HG02759 (cell line): ENCODE results near the gene CFLAR.
A peak's percentile ranks its signal among the peaks of the same experiment; 100 is the strongest.
"Not testable (repeated sequence)": the region's sequence is repeated elsewhere in the genome, so short reads cannot be mapped to it uniquely, and the experiment has no call there.

Source experiments
- ATAC-seq: cut with Tn5 transposase; IDR thresholded peaks from one replicate; pipeline ENCODE4 v1.9.1; 2021; ENCODE audit warnings: mild to moderate bottlenecking, moderate library complexity; ENCODE audit not compliant: unreplicated experiment

The CFLAR gene

DNA sequence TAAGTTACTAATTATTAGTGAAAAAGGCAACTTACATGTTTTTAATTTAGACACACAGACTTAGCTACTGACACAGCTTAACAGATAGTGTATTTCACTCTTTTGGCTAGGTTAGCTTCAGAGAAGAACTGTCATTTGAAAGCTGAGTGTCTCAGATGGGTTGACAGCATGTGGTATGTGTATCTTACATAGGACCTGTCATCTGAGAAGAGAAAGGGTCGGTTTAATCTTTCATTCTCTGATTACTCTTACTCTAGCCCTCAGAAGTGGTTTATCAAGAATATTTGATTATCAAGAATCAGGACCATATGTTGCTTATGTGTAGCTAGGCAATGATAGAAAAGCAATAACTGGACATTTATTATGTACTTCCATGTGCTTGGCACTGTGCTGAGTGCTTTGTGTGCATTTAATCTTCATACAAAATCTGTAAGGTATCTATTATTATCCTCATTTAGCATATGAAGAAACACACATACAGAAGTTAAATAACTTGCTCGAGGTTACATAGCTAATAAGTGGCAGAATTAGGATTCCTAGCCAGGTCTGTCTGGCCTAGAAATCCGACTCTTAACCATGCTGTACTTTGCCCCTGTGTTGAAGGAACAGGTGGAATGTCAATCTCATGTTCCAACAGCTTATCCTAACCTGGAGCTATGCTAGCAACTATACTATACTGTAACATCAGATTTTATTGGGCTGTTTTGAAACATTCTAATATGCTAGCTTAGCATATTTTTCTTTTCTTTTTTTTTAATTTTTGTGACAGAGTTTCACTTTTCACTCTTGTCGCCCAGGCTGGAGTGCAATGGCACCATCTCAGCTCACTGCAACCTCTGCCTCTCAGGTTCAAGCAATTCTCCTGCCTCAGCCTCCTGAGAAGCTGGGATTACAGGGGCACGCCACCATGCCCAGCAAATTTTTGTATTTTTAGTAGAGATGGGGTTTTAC, 28.4 kb downstream of the CFLAR start:
- no peak for ATAC-seq

DNA sequence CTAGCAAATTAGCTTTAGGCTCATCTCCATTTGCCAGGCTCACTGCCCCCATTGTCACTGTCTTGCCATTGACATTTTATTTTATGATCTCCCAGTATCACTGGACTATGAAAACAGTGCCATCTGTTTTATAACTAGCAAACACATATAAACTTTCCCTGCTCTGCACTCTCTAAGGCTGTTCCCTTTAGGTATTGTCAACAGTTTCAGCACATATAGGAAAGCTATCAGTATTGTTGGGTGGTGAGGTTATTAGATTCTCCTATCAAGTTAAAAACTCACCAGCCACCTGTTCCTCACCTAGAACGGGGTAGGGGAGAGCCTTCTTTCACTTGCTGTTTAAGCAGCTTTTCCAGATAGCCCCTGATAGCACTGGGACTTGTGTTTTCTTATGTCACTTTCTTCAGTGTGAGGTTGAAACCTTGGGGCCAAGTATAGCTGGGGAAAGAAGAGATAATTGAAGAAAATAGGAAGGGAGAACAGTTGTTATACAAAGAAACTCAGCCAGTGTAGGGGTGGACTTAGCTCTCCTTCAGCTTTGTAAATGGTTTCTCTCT, 32.5 kb downstream of the CFLAR start:
- no peak for ATAC-seq

DNA sequence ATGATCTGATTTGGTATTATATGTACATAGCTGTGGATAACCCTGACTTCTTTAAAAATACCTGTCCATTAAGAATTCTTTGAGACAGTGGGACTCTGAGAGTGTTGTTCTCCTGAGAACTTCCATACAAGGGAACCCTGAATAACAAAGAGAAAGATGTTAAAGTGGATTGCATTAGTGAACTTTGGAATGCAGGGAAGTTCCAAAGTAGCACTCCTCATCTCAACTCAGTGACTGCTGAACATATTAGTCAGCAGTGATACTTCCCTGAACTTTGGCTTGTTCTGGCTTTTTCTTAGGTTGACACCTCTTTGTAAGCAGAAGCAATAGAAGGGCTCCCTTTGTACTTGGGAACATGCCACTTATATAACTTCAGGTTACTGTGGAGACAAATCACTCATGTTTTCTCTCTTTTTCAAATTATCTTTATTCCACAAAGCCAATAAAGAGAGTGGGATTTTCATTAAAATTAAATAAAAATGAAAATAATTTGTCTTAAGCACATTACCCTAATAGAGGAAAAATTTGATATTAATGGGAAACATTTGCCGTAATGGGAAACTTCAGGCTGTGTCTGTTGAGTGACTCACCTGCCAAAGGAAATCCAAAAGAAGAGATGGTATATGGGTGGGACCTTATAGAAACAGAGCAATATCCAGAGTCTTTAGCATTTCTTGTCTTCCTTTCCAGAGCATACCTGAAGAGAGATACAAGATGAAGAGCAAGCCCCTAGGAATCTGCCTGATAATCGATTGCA, 33.3 kb downstream of the CFLAR start:
- ATAC-seq: no peak

DNA sequence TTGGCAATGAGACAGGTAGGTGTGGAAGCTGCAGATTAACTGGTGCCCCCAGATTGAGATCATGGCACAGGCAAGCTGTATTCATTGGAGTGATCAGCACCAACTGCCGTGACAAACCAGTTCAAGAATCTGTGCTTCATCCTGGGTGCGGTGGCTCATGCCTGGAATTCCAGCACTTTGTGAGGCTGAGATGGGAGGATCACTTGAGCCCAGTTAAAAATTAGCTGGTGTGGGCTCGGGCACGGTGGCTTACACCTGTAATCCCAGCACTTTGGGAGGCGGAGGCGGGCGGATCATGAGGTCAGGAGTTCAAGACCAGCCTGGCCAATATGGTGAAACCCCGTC, 33.8 kb downstream of the CFLAR start:
- ATAC-seq: not testable (repeated sequence)

DNA sequence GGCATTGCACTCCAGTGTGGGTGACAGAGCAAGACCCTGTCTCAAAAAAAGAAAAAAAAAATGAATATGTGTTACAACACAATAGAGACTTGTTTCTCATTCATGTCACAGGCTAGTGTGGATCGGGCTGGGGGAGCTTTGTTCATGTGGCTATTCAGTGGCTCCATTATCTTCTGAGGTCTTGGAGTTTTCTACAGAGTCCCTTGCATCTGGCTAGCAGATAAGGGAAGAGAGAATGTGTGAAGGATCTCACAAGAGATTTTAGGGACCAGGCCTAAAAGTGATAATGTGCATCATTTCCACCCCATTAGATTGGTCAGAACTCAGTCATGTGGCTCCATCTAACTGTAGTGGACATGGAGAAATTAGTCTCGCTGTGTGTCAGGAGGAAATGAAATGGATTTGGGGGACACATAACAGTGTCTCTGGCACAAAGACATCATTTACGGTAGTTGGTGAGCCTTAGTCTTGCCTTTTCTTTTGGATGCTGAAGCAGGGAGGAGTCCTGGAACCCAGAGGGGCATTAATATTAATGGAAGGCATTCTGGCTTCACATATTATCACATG, 34.6 kb downstream of the CFLAR start:
- ATAC-seq: no peak

DNA sequence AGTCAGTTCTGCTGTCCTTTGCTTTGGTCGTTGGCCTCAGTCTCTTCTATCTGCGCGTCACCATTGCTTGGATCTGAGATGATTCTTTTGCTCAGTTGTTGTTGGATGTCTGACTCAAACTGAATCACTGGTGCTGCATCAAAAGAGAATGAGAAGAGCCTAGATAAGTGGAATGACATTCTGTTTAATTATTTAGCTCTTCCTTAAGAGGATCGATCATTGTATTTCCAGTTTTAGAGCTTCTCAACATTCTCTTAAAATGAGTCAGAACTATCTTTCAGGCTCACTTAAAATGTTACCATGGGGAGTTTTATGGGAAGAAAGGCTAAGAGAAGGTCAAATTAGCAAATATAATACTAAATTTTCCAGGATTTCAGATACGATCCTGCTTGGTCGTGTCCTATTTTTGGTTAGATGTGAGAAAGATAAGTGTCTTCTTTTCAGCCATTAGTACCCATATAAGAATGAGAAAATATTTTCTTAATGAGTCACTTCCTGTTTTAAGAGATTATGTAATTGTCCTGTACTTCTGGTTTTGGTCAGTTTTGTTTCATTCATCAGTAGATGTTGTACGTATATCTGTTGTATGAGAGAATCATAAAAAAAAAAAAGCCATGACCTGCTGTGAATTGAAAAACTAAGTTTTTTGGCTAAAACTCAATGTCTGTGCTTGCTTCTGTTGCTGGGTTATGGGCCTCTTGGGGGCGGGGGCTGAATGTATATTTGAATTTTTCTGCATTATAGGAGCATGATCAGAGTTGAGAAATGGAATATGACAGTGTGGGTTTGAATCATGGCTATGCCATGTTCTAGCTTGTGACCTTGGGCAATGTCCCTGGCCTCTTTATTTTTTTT, 35.4 kb downstream of the CFLAR start:
- ATAC-seq: peak; percentile 91

DNA sequence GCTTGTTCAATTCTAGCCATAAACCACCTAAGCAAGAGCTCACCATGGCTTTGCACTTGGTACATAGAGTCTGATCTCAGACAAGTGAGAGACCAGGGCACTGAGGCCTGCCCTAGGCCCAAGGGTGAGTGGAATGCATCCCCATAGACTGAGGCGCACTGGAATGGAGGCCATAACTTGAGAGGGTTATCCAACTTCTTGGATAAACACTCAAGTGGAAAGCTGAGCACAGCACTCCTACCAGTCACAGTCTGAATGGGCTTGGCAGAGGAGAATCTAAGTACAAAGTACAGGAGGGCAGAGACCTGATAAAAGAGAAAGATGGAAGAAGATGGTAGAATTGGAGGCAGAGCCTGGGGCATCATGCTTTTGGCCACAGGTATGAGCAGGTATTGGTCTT, 36.6 kb downstream of the CFLAR start:
- ATAC-seq: no peak

DNA sequence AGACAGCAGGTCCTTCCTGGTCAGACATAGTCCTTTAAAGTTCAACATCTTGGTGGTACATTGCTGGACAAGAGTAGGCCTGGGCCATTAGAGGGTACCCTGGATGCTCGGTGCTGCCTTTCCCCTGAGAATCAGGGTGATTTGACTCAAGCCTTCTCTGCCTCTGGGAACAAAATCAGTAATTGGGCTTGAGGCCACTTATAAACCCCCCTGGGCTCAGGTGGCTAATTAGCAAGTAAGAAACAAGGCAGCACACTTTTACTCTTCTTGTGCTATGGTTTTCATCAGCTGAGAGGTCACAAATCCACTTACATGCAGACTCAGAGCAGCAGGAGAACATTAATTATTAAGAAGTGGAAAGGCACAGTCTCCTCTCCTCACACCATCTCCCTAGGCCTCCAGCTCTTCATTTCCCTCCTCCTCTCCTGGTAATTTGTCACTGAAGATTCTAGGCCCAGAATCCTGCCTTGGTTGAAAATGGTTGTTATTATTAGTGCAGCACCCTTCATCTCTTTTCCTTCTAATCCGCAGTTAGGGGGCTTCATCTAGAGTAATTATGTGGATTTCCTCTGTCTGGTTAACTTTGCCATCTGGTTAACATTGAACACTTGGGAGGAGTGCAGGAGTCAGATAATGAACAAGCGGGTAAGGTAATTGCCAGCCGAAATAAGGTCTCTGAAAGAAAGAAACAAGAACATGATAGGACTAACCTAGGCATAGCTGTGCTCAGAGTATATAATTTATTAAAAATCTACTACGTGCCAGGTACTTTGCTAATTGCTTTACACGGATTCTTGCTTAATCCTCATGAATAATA, 37.2 kb downstream of the CFLAR start:
- ATAC-seq: no peak

DNA sequence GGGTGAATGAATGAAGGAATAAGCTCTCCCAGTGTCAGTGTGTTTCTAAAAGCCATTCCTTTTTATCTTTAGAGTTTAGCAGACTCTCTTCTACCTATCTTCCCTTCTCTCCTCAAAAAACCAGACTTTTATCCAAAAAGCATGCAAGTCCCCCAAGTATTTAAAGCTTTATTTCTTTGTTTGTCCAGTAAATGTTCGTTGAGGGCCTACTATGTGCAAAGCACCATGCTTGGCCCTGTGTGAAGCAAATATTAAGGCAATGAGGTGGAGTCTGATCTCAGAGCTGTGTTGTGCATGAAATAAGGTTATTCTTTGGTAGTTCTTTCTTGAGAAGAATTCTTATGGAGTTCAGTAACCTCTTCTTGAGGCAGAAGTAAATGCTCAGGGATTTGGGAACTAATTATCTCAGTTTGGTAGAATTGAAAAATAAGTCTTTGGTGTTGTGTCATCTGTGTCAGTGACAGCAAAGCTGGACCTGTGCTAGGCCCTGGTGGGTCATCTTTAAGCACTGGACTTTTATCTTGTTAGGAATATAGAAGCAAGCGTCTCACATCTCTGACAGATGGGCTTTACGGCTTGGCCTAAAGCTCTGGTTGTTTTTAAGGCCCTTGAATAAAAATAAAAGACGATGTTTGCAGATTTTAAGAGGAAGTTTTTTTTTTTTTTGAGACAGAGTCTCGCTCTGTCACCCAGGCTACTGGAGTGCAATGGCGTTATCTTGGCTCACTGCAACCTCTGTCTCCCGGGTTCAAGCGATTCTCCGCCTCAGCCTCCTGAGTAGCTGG, 38.8 kb downstream of the CFLAR start:
- ATAC-seq: no peak

DNA sequence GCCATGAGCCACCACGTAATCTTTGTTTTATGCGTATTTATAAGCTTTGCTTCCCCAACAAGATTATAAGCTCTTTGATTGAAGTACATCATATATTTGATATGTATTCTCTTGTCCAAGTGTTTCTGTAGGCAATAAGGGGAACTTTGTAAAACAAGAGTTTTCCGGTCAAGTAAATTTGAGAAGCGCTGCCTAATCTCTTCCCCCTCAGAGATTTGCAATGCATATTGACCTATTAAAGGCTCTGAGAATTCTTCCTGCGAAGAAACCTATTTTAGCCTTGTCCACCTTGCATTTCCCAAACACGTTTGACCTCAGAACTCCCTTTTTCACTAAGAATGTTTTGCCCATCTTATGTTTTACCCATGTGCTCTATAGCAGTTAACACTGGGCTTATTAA, 40.1 kb downstream of the CFLAR start:
- no peak for ATAC-seq

DNA sequence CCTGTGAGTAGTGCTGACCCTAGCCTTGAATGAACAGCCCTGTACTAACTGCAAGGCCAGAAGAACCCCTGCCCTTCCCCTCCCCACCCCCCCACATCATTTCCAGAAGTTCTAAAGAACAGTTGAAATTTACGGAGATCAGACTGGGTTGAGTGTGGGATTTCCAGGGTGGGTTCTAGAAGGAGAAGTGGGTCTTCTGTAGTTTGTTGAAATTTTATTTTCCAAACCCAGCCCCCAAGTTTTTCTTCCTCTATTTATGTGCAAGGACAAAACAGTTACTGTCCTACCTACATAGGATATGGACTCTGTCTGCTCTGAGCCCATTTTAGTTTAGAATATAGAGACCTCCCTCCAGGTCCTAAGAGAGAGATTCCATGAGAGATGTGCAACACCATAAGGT, 40.7 kb downstream of the CFLAR start:
- ATAC-seq: no peak

DNA sequence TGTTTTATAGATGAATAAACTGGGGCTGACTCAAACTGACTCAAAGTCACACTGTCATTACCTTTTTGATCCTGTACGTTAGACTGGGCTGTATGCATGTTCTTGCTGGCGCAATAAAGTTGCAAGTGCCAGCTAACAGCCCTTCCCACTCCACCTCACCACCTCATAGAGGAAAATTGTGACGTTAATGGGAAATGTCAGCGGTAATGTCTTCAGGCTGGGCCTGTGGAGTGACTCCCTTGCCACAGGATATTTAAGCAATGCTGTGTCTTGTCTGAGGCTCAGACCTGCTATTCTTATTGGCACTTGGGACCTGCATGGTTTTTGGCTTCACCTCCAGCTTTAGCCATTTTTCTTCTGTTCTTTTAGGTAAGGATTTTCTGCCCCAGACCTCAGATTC, 41.7 kb downstream of the CFLAR start:
- ATAC-seq: peak; percentile 21

DNA sequence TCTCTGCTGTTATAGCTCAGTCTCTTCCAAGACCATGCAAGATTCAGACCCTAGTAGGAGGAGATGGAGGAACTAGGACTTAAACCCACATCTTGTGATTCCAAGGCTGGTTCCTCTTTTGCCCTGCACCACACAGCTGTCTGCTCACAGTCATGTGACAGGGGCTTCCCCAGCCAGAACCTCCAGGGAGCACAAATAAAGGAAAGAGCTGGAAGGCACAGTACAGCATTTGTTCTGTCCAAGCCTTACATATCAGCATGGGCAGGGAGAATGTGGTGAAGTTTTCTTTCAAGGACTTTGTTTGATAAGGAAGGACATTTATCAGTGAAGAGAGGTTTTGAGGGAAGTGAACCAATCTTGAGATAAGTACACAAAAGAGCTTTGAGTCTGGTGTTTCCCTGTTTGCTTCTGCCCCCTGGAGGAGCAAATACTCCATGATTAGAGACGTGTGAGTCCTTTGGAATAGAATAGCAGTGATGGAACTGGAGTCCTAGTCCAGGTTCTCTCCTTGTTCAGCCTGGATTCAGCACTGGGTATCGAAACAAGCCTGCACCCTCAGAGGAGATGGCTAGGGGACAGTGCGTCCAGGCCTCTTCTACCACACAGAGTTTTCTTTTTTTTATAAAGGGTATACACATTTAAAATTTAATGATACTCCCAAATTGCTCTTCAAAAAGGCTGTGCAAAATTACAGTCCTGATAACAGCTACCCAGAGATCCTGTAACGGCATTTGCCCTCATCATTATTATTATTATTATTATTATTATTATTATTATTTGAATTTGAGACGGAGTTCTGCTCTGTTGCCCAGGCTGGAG, 42.4 kb downstream of the CFLAR start:
- peak; percentile 97 for ATAC-seq

DNA sequence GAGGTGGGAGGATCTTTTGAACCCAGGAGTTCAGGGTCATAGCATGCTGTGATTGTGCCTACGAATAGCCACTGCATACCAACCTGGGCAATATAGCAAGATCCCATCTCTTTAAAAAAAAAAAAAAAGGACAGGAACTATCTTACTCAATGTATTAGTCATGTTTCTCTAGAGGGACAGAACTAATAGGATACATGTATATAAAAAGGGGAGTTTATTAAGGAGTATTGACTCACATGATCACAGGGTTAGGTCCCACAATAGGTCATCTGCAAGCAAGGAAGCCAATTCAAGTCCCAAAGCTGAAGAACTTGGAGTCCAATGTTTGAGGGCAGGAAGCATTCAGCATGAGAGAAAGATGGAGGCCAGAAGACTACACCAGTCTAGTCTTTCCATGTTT, 48.2 kb downstream of the CFLAR start:
- no peak for ATAC-seq

DNA sequence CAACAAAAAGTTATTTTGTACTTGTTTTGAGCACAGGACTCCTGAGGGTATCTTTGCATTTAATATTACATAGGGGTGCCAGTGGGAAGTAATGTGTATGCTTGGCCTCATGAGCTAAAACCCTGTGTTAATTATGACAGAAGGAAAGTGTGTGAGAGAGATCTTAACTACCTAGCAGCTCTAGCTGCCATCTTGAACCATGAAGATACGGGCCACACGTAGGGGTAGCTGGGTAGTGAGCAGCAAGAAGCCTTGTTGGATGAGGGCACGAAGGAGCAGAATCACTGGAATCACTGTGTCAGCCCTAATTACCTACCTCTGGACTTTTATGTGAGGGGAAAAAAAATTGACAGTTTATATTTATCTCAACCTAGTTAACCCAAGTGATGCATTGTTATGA, 51.6 kb downstream of the CFLAR start:
- ATAC-seq: no peak

DNA sequence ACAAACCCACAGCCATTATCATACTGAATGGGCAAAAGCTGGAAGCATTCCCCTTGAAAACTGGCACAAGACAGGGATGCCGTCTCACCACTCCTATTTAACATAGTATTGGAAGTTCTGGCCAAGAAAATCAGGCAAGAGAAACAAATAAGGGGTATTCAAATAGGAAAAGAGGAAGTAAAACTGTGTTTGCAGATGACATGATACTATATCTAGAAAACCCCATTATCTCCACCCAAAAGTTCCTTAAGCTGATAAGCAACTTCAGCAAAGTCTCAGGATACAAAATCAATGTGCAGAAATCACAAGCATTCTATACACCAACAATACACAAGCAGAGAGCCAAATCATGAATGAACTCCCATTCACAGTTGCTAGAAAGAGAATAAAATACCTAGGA, 52.5 kb downstream of the CFLAR start:
- ATAC-seq: not testable (repeated sequence)

DNA sequence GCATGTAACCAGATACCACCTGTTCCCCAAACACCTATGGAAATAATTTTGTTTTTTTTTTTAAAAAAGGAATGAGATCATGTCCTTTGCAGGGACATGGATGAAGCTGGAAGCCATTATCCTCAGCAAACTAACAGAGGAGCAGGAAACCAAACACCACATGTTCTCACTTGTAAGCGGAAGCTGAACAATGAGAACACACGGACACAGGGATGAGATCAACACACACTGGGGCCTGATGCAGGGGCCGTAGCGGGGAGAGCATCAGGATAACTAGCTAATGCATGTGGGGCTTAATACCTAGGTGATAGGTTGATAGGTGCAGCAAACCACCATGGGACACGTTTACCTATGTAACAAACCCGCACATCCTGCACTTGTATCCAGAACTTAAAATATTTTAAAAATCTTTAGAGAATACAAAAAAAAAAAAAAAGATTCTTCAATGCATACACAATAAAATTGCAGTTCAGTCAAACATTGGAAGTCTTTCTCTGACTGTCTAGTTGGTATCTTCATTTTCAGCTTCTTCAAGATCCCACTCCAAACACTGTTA, 55.4 kb downstream of the CFLAR start:
- no peak for ATAC-seq

DNA sequence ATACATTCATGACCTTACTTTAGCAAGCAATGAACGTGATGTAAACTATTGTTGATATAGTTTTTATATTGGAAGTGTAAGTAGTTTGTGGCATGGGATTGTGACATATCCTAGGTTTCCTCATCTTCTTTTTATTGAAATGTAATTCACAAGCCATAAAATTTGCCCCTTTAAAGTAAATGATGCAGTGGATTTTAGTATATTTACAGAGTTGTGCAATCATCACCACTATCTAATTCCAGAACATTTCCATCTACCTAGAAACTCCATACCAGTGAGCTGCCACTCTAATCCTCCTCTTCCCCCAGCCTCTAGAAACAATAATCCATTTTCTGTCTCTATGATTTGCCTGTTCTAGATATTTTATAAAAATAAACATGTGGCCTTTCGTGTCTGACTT, 56.3 kb downstream of the CFLAR start:
- ATAC-seq: no peak
